Adrenal gland (tissue), 5 donors: ENCODE results near the gene COL23A1.

ENCODE experiments used
- POLR2A ChIP-seq, 2 donors: fragments of 450-650 bp; IDR thresholded peaks; one replicate each; pipeline ENCODE4 v1.6.1; 2017; ENCODE audit warnings: antibody characterized with exemption in 2 of 2, mild to moderate bottlenecking in 2 of 2, moderate library complexity in 1 of 2
- TF ChIP-seq, protein P1 (sequence below), 6 experiments: fragments of 450-650 bp in 4 of 6; fragments of 200-600 bp in 2 of 6; sonication (generic) in 1 of 6; IDR thresholded peaks; 1 replicate in 5 of 6; 2 replicates in 1 of 6; pipeline versions ENCODE4 v1.5.1 to v1.8.0; 2016 to 2021; ENCODE audit warnings: antibody characterized with exemption in 6 of 6, mild to moderate bottlenecking in 2 of 6, moderate library complexity in 1 of 6
- donor health status: DM: no; HTN: no; CAD: no.

DNA sequence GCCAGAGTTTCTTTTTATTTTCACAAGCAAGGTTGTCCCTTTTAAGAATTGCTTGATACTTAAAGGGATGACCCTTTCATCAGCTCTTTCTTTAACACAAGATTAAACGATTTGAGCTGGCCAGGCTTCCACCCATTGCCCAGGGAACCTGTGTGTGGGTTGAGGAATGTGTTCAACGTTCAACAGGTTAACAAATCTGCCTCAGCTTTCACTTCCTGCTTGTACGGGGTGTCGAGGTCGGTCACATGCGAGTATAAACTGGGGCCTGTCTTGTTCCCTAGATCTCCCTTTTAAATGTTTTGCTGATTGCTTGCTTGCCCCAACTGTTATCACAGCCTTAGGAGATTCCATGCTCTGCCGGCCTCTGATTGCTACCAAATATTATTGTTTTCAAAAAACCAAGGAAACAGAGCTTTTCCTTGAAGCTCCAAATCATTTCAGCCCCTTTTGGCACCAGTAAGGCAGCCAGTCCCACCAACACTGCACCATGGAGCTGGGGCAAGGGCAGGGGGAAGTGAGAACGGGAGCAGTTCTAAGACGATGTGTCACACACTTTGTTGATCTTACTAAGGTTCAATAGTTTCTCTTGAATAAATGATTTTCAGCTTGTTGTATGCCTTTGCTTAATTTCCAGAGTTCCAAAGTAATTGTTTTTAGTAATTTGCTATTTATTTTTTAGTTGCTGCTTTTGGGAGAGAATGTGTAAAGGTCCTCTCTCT lies 47.3 kb upstream of the COL23A1 start:
- TF ChIP-seq POLR2A (IDR thresholded peaks at IDR 0.05) = no peak
- TF ChIP-seq, protein P1, sequence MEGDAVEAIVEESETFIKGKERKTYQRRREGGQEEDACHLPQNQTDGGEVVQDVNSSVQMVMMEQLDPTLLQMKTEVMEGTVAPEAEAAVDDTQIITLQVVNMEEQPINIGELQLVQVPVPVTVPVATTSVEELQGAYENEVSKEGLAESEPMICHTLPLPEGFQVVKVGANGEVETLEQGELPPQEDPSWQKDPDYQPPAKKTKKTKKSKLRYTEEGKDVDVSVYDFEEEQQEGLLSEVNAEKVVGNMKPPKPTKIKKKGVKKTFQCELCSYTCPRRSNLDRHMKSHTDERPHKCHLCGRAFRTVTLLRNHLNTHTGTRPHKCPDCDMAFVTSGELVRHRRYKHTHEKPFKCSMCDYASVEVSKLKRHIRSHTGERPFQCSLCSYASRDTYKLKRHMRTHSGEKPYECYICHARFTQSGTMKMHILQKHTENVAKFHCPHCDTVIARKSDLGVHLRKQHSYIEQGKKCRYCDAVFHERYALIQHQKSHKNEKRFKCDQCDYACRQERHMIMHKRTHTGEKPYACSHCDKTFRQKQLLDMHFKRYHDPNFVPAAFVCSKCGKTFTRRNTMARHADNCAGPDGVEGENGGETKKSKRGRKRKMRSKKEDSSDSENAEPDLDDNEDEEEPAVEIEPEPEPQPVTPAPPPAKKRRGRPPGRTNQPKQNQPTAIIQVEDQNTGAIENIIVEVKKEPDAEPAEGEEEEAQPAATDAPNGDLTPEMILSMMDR (IDR thresholded peaks at IDR 0.05) = no peak
